Hepatocyte (in vitro differentiated cells): Measurements from ENCODE around the gene HLX. TPM values are rescaled to one million over a fixed set of nuclear protein-coding genes. Genes with fewer than 3 reads are reported as not detected.

Source experiments
- DNase-seq: peaks from one replicate; pipeline ENCODE4 v3.0.0-alpha.2; 2016; ENCODE audit warnings: low spot score
- H2AFZ ChIP-seq: fragments of 200-600 bp; sonication (generic); 2 replicates; pipeline ENCODE4 v1.6.0; 2016; ENCODE audit warnings: antibody characterized with exemption, mild to moderate bottlenecking
- H3K27ac ChIP-seq: fragments of 200-600 bp; sonication (generic); 2 replicates; pipeline ENCODE4 v1.5.1; 2016; ENCODE audit warnings: mild to moderate bottlenecking
- H3K27me3 ChIP-seq: fragments of 200-600 bp; sonication (generic); 2 replicates; pipeline ENCODE4 v1.6.1; 2016
- H3K36me3 ChIP-seq: fragments of 200-600 bp; sonication (generic); replicated peaks from 2 replicates; pipeline ENCODE4 v1.5.1; 2016; ENCODE audit warnings: low read depth; ENCODE audit not compliant: insufficient read depth
- H3K4me1 ChIP-seq: fragments of 200-600 bp; sonication (generic); 2 replicates; pipeline ENCODE4 v1.5.1; 2016; ENCODE audit warnings: mild to moderate bottlenecking, moderate library complexity; ENCODE audit not compliant: insufficient read depth
- H3K4me2 ChIP-seq: fragments of 200-600 bp; sonication (generic); 2 replicates; pipeline ENCODE4 v1.6.0; 2016
- H3K4me3 ChIP-seq: fragments of 200-600 bp; sonication (generic); 2 replicates; pipeline ENCODE4 v1.5.1; 2016; ENCODE audit warnings: mild to moderate bottlenecking
- H3K79me2 ChIP-seq: fragments of 200-600 bp; sonication (generic); 2 replicates; pipeline ENCODE4 v1.6.0; 2017; ENCODE audit warnings: mild to moderate bottlenecking
- H3K9me2 ChIP-seq: fragments of 200-600 bp; sonication (generic); replicated peaks from 2 replicates; pipeline ENCODE4 v1.6.0; 2017; ENCODE audit warnings: mild to moderate bottlenecking; ENCODE audit not compliant: insufficient read depth
- H3K9me3 ChIP-seq: fragments of 200-600 bp; sonication (generic); 2 replicates; pipeline ENCODE4 v1.5.1; 2016; ENCODE audit warnings: low read depth, mild to moderate bottlenecking
- H4K20me1 ChIP-seq: fragments of 200-600 bp; sonication (generic); 2 replicates; pipeline ENCODE4 v1.6.0; 2016; ENCODE audit warnings: mild to moderate bottlenecking; ENCODE audit not compliant: insufficient read depth, poor library complexity, severe bottlenecking
- EZH2 ChIP-seq: fragments of 200-600 bp; sonication (generic); IDR thresholded peaks from 2 replicates; pipeline ENCODE4 v1.6.1; 2016; ENCODE audit warnings: antibody characterized with exemption, mild to moderate bottlenecking, borderline replicate concordance
- EZH2phosphoT487 ChIP-seq: fragments of 200-600 bp; sonication (generic); IDR thresholded peaks from one replicate; pipeline ENCODE4 v1.6.1; 2018; ENCODE audit warnings: antibody characterized with exemption, mild to moderate bottlenecking, low read depth, moderate library complexity; ENCODE audit not compliant: unreplicated experiment, severe bottlenecking
- whole genome bisulfite sequencing: methylation state at CpG from one replicate; pipeline ENCODE4 v1.1.6; 2016; ENCODE audit warnings: low lambda C conversion rate; ENCODE audit errors: missing lambda C conversion rate; 5-methylcytosine and 5-hydroxymethylcytosine counted together
- polyA plus RNA-seq: library from polyadenylated mRNA; unstranded; fragments of >200 nt; fragmentation: Nextera tagmentation; extraction: Ambion mirVana; gene quantifications from 2 replicates; pipeline ENCODE4 v1.2.1, GENCODE V29; 2016
- total RNA-seq: library from RNA; depleted of rRNA; stranded (reverse); fragments of >200 nt; gene quantifications from 2 replicates; pipeline ENCODE4 v1.2.3, GENCODE V29; 2014
- TF ChIP-seq, protein P1 (sequence below): fragments of 200-600 bp; sonication (generic); IDR thresholded peaks from 2 replicates; pipeline ENCODE4 v1.5.1; 2016; ENCODE audit warnings: antibody characterized with exemption, mild to moderate bottlenecking; ENCODE audit not compliant: poor library complexity

HLX gene
- total and polyA plus RNA-seq, 2 experiments from 2014 or later: 1.4 to 6.1 TPM

GRCh38 chr1:220927442-220927841 lies 48.2 kb downstream of the HLX start:
- H3K27ac ChIP-seq: no peak overlapping the region
- TF ChIP-seq, protein P1, sequence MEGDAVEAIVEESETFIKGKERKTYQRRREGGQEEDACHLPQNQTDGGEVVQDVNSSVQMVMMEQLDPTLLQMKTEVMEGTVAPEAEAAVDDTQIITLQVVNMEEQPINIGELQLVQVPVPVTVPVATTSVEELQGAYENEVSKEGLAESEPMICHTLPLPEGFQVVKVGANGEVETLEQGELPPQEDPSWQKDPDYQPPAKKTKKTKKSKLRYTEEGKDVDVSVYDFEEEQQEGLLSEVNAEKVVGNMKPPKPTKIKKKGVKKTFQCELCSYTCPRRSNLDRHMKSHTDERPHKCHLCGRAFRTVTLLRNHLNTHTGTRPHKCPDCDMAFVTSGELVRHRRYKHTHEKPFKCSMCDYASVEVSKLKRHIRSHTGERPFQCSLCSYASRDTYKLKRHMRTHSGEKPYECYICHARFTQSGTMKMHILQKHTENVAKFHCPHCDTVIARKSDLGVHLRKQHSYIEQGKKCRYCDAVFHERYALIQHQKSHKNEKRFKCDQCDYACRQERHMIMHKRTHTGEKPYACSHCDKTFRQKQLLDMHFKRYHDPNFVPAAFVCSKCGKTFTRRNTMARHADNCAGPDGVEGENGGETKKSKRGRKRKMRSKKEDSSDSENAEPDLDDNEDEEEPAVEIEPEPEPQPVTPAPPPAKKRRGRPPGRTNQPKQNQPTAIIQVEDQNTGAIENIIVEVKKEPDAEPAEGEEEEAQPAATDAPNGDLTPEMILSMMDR: no peak
- no peak for TF ChIP-seq EZH2
- TF ChIP-seq EZH2phosphoT487: no peak
- H3K27me3 ChIP-seq: peaks cover 7% of the 10 kb centered on the region
- H3K4me1 ChIP-seq: no peaks in the 10 kb centered on the region
- no peaks in the 10 kb centered on the region for H3K79me2 ChIP-seq
- H3K9me2 ChIP-seq: no peaks in the 10 kb centered on the region
- H3K36me3 ChIP-seq: no peaks in the 10 kb centered on the region
- no peak overlapping the region for H2AFZ ChIP-seq
- no peaks in the 10 kb centered on the region for H4K20me1 ChIP-seq
- WGBS: 25% methylated on average over 6 of the region's 6 CpGs
- peak; percentile 21 for DNase-seq
- H3K4me2 ChIP-seq: no peak overlapping the region
- no peaks in the 10 kb centered on the region for H3K9me3 ChIP-seq
- no peak overlapping the region for H3K4me3 ChIP-seq

DNA sequence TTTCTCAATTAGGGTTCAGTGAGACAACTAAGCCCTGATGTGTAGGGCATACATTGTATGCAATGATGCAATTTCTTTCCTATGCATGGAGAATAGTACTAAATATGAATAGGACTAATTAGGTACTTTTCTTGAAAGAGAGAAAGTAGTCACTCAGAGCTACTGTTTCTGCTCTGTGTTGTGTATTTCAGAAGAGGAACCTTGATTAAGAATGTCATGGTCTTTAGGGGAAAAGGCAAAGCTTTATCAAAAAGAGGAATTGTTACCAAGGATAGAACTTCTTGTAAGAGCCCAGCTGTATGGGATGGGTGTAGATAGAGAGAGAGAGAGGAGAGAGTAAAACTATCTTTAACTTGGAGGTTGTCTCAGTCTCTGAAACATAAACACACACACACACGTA lies 49.1 kb downstream of the HLX start:
- Histone ChIP-seq H3K4me1 (no peaks in the 10 kb centered on the region), H3K36me3 (no peaks in the 10 kb centered on the region), H3K27ac (no peak overlapping the region), H3K79me2 (no peaks in the 10 kb centered on the region), H4K20me1 (no peaks in the 10 kb centered on the region), H3K4me3 (no peak overlapping the region), H2AFZ (no peak overlapping the region), H3K9me2 (no peaks in the 10 kb centered on the region), H3K4me2 (no peak overlapping the region), H3K9me3 (no peaks in the 10 kb centered on the region), H3K27me3 (peaks cover 7% of the 10 kb centered on the region)
- TF ChIP-seq, protein P1: no peak
- TF ChIP-seq EZH2 (no peak), EZH2phosphoT487 (no peak)
- DNase-seq: no peak
- WGBS: 91% methylated on average over 1 of the region's 1 CpG

DNA sequence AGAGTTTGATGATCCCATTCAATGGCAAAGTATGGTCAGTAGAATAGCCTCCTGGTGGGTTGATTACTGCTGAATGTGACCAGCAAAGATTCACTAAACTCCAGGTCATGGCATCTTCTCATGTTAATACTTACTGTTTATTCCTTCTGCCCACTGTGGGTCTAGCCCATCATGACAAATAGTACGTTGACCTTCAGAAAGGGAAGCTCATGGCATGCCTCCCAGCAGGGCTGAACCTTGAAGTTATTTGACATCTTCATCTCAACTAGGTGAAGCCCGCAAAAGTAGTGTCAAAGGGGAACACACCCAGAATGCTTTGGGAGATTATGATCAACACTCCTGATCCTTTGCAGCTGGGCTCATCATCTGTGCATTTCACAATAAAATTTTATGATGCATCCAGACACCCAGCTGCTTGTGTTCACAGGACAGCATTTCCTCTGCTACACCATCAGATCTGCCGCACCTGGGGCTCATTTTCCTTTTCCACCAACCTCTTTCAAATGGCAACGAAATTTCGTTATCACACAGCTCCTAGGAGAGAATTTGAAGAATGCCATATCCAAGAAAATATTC lies 49.6 kb downstream of the HLX start:
- no peaks in the 10 kb centered on the region for H3K79me2 ChIP-seq
- TF ChIP-seq EZH2phosphoT487: no peak
- WGBS: 72% methylated on average over 5 of the region's 5 CpGs
- H3K27ac ChIP-seq: no peak overlapping the region
- no peaks in the 10 kb centered on the region for H3K4me1 ChIP-seq
- DNase-seq: no peak
- H3K4me2 ChIP-seq: no peak overlapping the region
- H3K27me3 ChIP-seq: peaks cover 7% of the 10 kb centered on the region
- no peak overlapping the region for H2AFZ ChIP-seq
- no peaks in the 10 kb centered on the region for H3K9me2 ChIP-seq
- no peaks in the 10 kb centered on the region for H3K36me3 ChIP-seq
- no peak overlapping the region for H3K4me3 ChIP-seq
- no peaks in the 10 kb centered on the region for H3K9me3 ChIP-seq
- H4K20me1 ChIP-seq: no peaks in the 10 kb centered on the region

DNA sequence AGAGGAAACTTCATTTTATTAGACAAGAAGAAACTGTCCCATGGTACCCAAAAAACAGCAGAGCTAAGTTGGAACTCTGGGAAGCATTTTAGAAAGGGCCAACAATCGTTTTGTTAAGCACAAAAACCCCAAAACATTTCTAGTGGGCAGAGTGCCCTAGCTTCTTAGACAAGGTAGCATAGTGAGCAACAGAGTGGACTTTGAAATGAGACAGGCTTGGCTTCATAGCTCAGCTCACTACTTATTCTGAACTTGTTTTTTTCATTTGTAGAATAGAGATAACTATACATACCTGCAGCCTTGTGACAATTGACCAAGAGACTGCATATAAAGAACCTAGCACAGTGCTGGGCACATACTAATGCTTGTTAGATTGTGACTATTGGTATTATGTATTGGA lies 50.1 kb downstream of the HLX start:
- Histone ChIP-seq H3K79me2 (no peaks in the 10 kb centered on the region), H3K27me3 (peaks cover 7% of the 10 kb centered on the region), H3K9me2 (no peaks in the 10 kb centered on the region), H4K20me1 (no peaks in the 10 kb centered on the region), H3K9me3 (no peaks in the 10 kb centered on the region), H3K27ac (no peak overlapping the region), H3K4me2 (no peak overlapping the region), H3K36me3 (no peaks in the 10 kb centered on the region), H3K4me3 (no peak overlapping the region), H3K4me1 (no peaks in the 10 kb centered on the region), H2AFZ (no peak overlapping the region)
- WGBS: 59% methylated on average over 1 of the region's 1 CpG
- no peak for TF ChIP-seq EZH2phosphoT487
- TF ChIP-seq, protein P1: no peak
- no peak for TF ChIP-seq EZH2
- no peak for DNase-seq

Other genes starting within 250 kb of the HLX start
- gene C1orf115, start 189.1 kb upstream of the HLX start, total RNA-seq: 46.4 and 49.2 TPM in 2 replicates
- 27.2 and 42.3 TPM in 2 replicates for gene C1orf115, start 189.1 kb upstream of the HLX start, polyA plus RNA-seq
- 24.4 and 26.7 TPM in 2 replicates for gene MTARC2, start 131.1 kb upstream of the HLX start, total RNA-seq
- 23.7 and 27.8 TPM in 2 replicates for gene MTARC2, start 131.1 kb upstream of the HLX start, polyA plus RNA-seq
- 19.9 and 24.0 TPM in 2 replicates for gene MTARC1, start 92.5 kb upstream of the HLX start, total RNA-seq
- gene MTARC1, start 92.5 kb upstream of the HLX start, polyA plus RNA-seq: 11.9 and 15.8 TPM in 2 replicates